ENCODE measurements around the gene LPCAT3.
"Not testable (repeated sequence)": the region's sequence is repeated elsewhere in the genome, so short reads cannot be mapped to it uniquely, and the experiment has no call there.

LPCAT3 gene

GRCh38 chr12:7037411-7037810, 19.1 kb upstream of the LPCAT3 start:
- DNase-seq: not testable (repeated sequence)

GRCh38 chr12:7035463-7035862, 17.2 kb upstream of the LPCAT3 start:
- peak; percentile 41 for DNase-seq

GRCh38 chr12:7034464-7034863, 16.2 kb upstream of the LPCAT3 start:
- no peak for DNase-seq

- no peak for DNase-seq
These were observed 14.7 kb upstream of the LPCAT3 start for GRCh38 chr12:7032990-7033389.

- no peak for DNase-seq
These were observed 13.0 kb upstream of the LPCAT3 start for GRCh38 chr12:7031306-7031705.

GRCh38 chr12:7026854-7027253, 8.6 kb upstream of the LPCAT3 start:
- DNase-seq: peak; percentile 91

GRCh38 chr12:7023114-7023513, 4.8 kb upstream of the LPCAT3 start:
- peak; percentile 87 for DNase-seq

- peak; percentile 71 for DNase-seq
These were observed 3.7 kb upstream of the LPCAT3 start for GRCh38 chr12:7021956-7022355.

GRCh38 chr12:7019043-7019569, 830 bp upstream of the LPCAT3 start:
- DNase-seq: no peak

GRCh38 chr12:7017870-7018349, 366 bp downstream of the LPCAT3 start:
- no peak for DNase-seq

- peak; percentile 79 for DNase-seq
These were observed 1.2 kb downstream of the LPCAT3 start for GRCh38 chr12:7016958-7017571.

- no peak for DNase-seq
These were observed 2.5 kb downstream of the LPCAT3 start for GRCh38 chr12:7015555-7016370.

GRCh38 chr12:7013101-7013500, 5.2 kb downstream of the LPCAT3 start:
- no peak for DNase-seq

- peak; percentile 67 for DNase-seq
These were observed 6.2 kb downstream of the LPCAT3 start for GRCh38 chr12:7012024-7012607.

- DNase-seq: not testable (repeated sequence)
These were observed 6.9 kb downstream of the LPCAT3 start for GRCh38 chr12:7011398-7011797.

- no peak for DNase-seq
These were observed 8.8 kb downstream of the LPCAT3 start for GRCh38 chr12:7009512-7009911.

- DNase-seq: no peak
These were observed 9.4 kb downstream of the LPCAT3 start for GRCh38 chr12:7008864-7009263.

- DNase-seq: no peak
These were observed 11.6 kb downstream of the LPCAT3 start for GRCh38 chr12:7006639-7007038.

GRCh38 chr12:7005311-7005710, 13.0 kb downstream of the LPCAT3 start:
- peak; percentile 45 for DNase-seq

- DNase-seq: no peak
These were observed 13.4 kb downstream of the LPCAT3 start for GRCh38 chr12:7004840-7005239.

GRCh38 chr12:7004287-7004803, 13.9 kb downstream of the LPCAT3 start:
- no peak for DNase-seq

- DNase-seq: no peak
These were observed 16.2 kb downstream of the LPCAT3 start for GRCh38 chr12:7001921-7002591.
